GM23248 (cell line): Measurements from ENCODE around the gene ITK. TPM values are rescaled to one million over a fixed set of nuclear protein-coding genes. Genes with fewer than 3 reads are reported as not detected.

Experiments
- DNase-seq: peaks from one replicate; pipeline ENCODE4 v3.0.0-alpha.2; 2015
- H2AFZ ChIP-seq: fragments of 200-600 bp; sonication (generic); 2 replicates; pipeline ENCODE4 v1.6.1; 2016; ENCODE audit warnings: antibody characterized with exemption
- H3F3A ChIP-seq: fragments of 200-600 bp; sonication (generic); 2 replicates; pipeline ENCODE4 v1.6.1; 2016; ENCODE audit warnings: mild to moderate bottlenecking, antibody characterized with exemption, mixed run types; ENCODE audit not compliant: insufficient read depth
- H3K27ac ChIP-seq: fragments of 200-600 bp; sonication (generic); 2 replicates; pipeline ENCODE4 v1.5.1; 2016; ENCODE audit warnings: mild to moderate bottlenecking
- H3K27me3 ChIP-seq: fragments of 200-600 bp; sonication (generic); replicated peaks from 2 replicates; pipeline ENCODE4 v1.6.1; 2016; ENCODE audit warnings: mild to moderate bottlenecking; ENCODE audit not compliant: insufficient read depth
- H3K36me3 ChIP-seq: fragments of 200-600 bp; sonication (generic); 2 replicates; pipeline ENCODE4 v1.6.1; 2016; ENCODE audit warnings: low read depth, mild to moderate bottlenecking
- H3K4me1 ChIP-seq: fragments of 200-600 bp; sonication (generic); 2 replicates; pipeline ENCODE4 v1.6.1; 2016; ENCODE audit warnings: mild to moderate bottlenecking; ENCODE audit not compliant: insufficient read depth
- H3K4me2 ChIP-seq: fragments of 200-600 bp; sonication (generic); one replicate; pipeline ENCODE4 v1.6.1; 2016; ENCODE audit warnings: mild to moderate bottlenecking; ENCODE audit not compliant: unreplicated experiment
- H3K4me3 ChIP-seq: fragments of 200-600 bp; sonication (generic); 2 replicates; pipeline ENCODE4 v1.5.1; 2016; ENCODE audit warnings: mild to moderate bottlenecking
- H3K79me2 ChIP-seq: fragments of 200-600 bp; sonication (generic); 2 replicates; pipeline ENCODE4 v1.6.1; 2016; ENCODE audit warnings: mild to moderate bottlenecking; ENCODE audit not compliant: insufficient read depth
- H3K9ac ChIP-seq: fragments of 200-600 bp; sonication (generic); 2 replicates; pipeline ENCODE4 v1.6.1; 2016; ENCODE audit warnings: mild to moderate bottlenecking
- H3K9me2 ChIP-seq: fragments of 200-600 bp; sonication (generic); 2 replicates; pipeline ENCODE4 v1.6.1; 2016; ENCODE audit warnings: mixed run types, mild to moderate bottlenecking, moderate library complexity; ENCODE audit not compliant: insufficient read depth
- H3K9me3 ChIP-seq: fragments of 200-600 bp; sonication (generic); one replicate; pipeline ENCODE4 v1.6.1; 2017; ENCODE audit warnings: low read depth
- H4K20me1 ChIP-seq: fragments of 200-600 bp; sonication (generic); 2 replicates; pipeline ENCODE4 v1.6.0; 2016; ENCODE audit not compliant: insufficient read depth
- EZH2 ChIP-seq: fragments of 200-600 bp; sonication (generic); IDR thresholded peaks from 2 replicates; pipeline ENCODE4 v1.6.1; 2018; ENCODE audit warnings: antibody characterized with exemption, mild to moderate bottlenecking; ENCODE audit not compliant: insufficient read depth, poor library complexity, severe bottlenecking
- EZH2phosphoT487 ChIP-seq: fragments of 200-600 bp; sonication (generic); IDR thresholded peaks from 2 replicates; pipeline ENCODE4 v1.6.1; 2018; ENCODE audit warnings: antibody characterized with exemption, moderate library complexity, mild to moderate bottlenecking, low read depth; ENCODE audit not compliant: insufficient read depth
- WGBS, 2 experiments: methylation state at CpG; one replicate each; pipeline ENCODE4 v1.1.6; 2015 to 2017; ENCODE audit warnings: low lambda C conversion rate in 2 of 2, low coverage in 1 of 2; ENCODE audit errors: missing lambda C conversion rate in 2 of 2; 5-methylcytosine and 5-hydroxymethylcytosine counted together
- in situ Hi-C: fragments of 300-500 bp; cut with MboI; formaldehyde crosslinking; loops from 2 replicates; pipeline ENCODE4 v1.15.0; 2020
- polyA plus RNA-seq: library from polyadenylated mRNA; unstranded; fragments of >200 nt; fragmentation: Nextera tagmentation; extraction: Ambion mirVana; gene quantifications from 2 replicates; pipeline ENCODE4 v1.2.1, GENCODE V29; 2016
- total RNA-seq: library from RNA; depleted of rRNA; stranded (reverse); fragments of >200 nt; shearing (Covaris generic); gene quantifications from 2 replicates; pipeline ENCODE4 v1.2.3, GENCODE V29; 2014

Gene ITK
- total and polyA plus RNA-seq, 2 experiments from 2014 or later = 0.11 TPM; not detected in 1

GRCh38 chr5:157161996-157162395, 18.6 kb upstream of the ITK start:
- Histone ChIP-seq H3K4me3 (no peak overlapping the region), H3F3A (no peaks in the 10 kb centered on the region), H3K9me3 (no peaks in the 10 kb centered on the region), H4K20me1 (no peaks in the 10 kb centered on the region), H2AFZ (no peak overlapping the region), H3K4me1 (no peaks in the 10 kb centered on the region), H3K9me2 (no peaks in the 10 kb centered on the region), H3K27me3 (peaks cover 35% of the 10 kb centered on the region), H3K27ac (no peak overlapping the region), H3K36me3 (no peaks in the 10 kb centered on the region), H3K79me2 (no peaks in the 10 kb centered on the region), H3K9ac (no peak overlapping the region), H3K4me2 (no peak overlapping the region)
- no peak for DNase-seq
- 35 to 44% methylated on average over 6 of the region's 6 CpGs for WGBS, 2 experiments
- no peak for TF ChIP-seq EZH2phosphoT487
- no peak for TF ChIP-seq EZH2
- in situ Hi-C loops = no loop called here

- no peak overlapping the region for H3K9ac ChIP-seq
- in situ Hi-C loops = no loop called here
- 71 to 82% methylated on average over 12 of the region's 12 CpGs for WGBS, 2 experiments
These were observed 17.6 kb upstream of the ITK start for GRCh38 chr5:157162919-157163510.

GRCh38 chr5:157164521-157164920, 16.1 kb upstream of the ITK start:
- no peaks in the 10 kb centered on the region for H3K79me2 ChIP-seq
- no peaks in the 10 kb centered on the region for H3F3A ChIP-seq
- no peak overlapping the region for H2AFZ ChIP-seq
- no peak overlapping the region for H3K4me2 ChIP-seq
- no peaks in the 10 kb centered on the region for H3K9me2 ChIP-seq
- H3K27me3 ChIP-seq = peaks cover 36% of the 10 kb centered on the region
- no peak overlapping the region for H3K9ac ChIP-seq
- no peak overlapping the region for H3K27ac ChIP-seq
- H3K4me3 ChIP-seq = no peak overlapping the region
- no peaks in the 10 kb centered on the region for H3K36me3 ChIP-seq
- no peaks in the 10 kb centered on the region for H4K20me1 ChIP-seq
- TF ChIP-seq EZH2phosphoT487 (no peak), EZH2 (no peak)
- in situ Hi-C loops = no loop called here
- H3K9me3 ChIP-seq = no peaks in the 10 kb centered on the region
- 32 to 38% methylated on average over 5 of the region's 5 CpGs for WGBS, 2 experiments
- DNase-seq = no peak
- H3K4me1 ChIP-seq = 0 out of 2 replicates have a peak, but pooled peaks cover 4% of the 10 kb centered on the region

More at GRCh38 chr5:157162919-157163510, 17.6 kb upstream of the ITK start:
- TF ChIP-seq EZH2phosphoT487 (no peak), EZH2 (no peak)
- Histone ChIP-seq H4K20me1 (no peaks in the 10 kb centered on the region), H3K27ac (no peak overlapping the region), H3K36me3 (no peaks in the 10 kb centered on the region), H3K4me2 (no peak overlapping the region), H3K4me1 (0 out of 2 replicates have a peak, but pooled peaks cover 4% of the 10 kb centered on the region), H3K79me2 (no peaks in the 10 kb centered on the region), H3K27me3 (peaks cover 39% of the 10 kb centered on the region), H3F3A (no peaks in the 10 kb centered on the region), H3K4me3 (no peak overlapping the region), H2AFZ (no peak overlapping the region), H3K9me3 (no peaks in the 10 kb centered on the region), H3K9me2 (no peaks in the 10 kb centered on the region)
- DNase-seq = no peak

- 52 to 53% methylated on average over 4 of the region's 4 CpGs for WGBS, 2 experiments
- H3K9ac ChIP-seq = no peak overlapping the region
- in situ Hi-C loops = no loop called here
- H3K9me3 ChIP-seq = no peaks in the 10 kb centered on the region
- no peaks in the 10 kb centered on the region for H3K9me2 ChIP-seq
- H3K27me3 ChIP-seq = peaks cover 31% of the 10 kb centered on the region
- 0 out of 2 replicates have a peak, but pooled peaks cover 4% of the 10 kb centered on the region for H3K4me1 ChIP-seq
- H2AFZ ChIP-seq = no peak overlapping the region
- H3K27ac ChIP-seq = no peak overlapping the region
- H3F3A ChIP-seq = no peaks in the 10 kb centered on the region
- H3K36me3 ChIP-seq = no peaks in the 10 kb centered on the region
- TF ChIP-seq EZH2phosphoT487 (no peak), EZH2 (no peak)
- no peak overlapping the region for H3K4me3 ChIP-seq
- no peaks in the 10 kb centered on the region for H3K79me2 ChIP-seq
- DNase-seq = no peak
- no peaks in the 10 kb centered on the region for H4K20me1 ChIP-seq
- no peak overlapping the region for H3K4me2 ChIP-seq
These were observed 15.4 kb upstream of the ITK start for GRCh38 chr5:157165261-157165660.

- 65 to 67% methylated on average over 14 of the region's 14 CpGs for WGBS, 2 experiments
- no peak overlapping the region for H3K27ac ChIP-seq
These were observed 15.0 kb upstream of the ITK start for GRCh38 chr5:157165668-157166067.

More at GRCh38 chr5:157165668-157166067, 15.0 kb upstream of the ITK start:
- no peak overlapping the region for H3K9ac ChIP-seq
- H3K36me3 ChIP-seq = no peaks in the 10 kb centered on the region
- in situ Hi-C loops = no loop called here
- H3K4me1 ChIP-seq = 0 out of 2 replicates have a peak, but pooled peaks cover 4% of the 10 kb centered on the region
- DNase-seq = no peak
- no peaks in the 10 kb centered on the region for H3K9me2 ChIP-seq
- TF ChIP-seq EZH2 (no peak), EZH2phosphoT487 (no peak)
- no peak overlapping the region for H3K4me2 ChIP-seq
- H3K4me3 ChIP-seq = no peak overlapping the region
- H3F3A ChIP-seq = no peaks in the 10 kb centered on the region
- no peaks in the 10 kb centered on the region for H3K9me3 ChIP-seq
- H2AFZ ChIP-seq = no peak overlapping the region
- H3K27me3 ChIP-seq = peaks cover 30% of the 10 kb centered on the region
- H3K79me2 ChIP-seq = no peaks in the 10 kb centered on the region
- H4K20me1 ChIP-seq = no peaks in the 10 kb centered on the region
